RCC 7860 (cell line): ENCODE results near the gene SLC17A4.

Source experiments
- DNase-seq: peaks from one replicate; pipeline ENCODE4 v3.0.0-alpha.2; 2015; ENCODE audit warnings: low spot score
- FAIRE-seq: peaks from 2 replicates; lab custom pipeline; 2012; peaks lifted over from hg19 to GRCh38; lab: Jason Lieb, UNC

Gene SLC17A4

GRCh38 chr6:25794784-25795183 is 40.2 kb downstream of the SLC17A4 start:
- no peak for FAIRE-seq

GRCh38 chr6:25801436-25801835 is 46.9 kb downstream of the SLC17A4 start:
- FAIRE-seq (no peak), DNase-seq (no peak)

More at GRCh38 chr6:25794784-25795183, 40.2 kb downstream of the SLC17A4 start:
- DNase-seq = no peak

GRCh38 chr6:25804804-25805203 is 50.3 kb downstream of the SLC17A4 start:
- FAIRE-seq (no peak), DNase-seq (no peak)

GRCh38 chr6:25815194-25815593 is 60.7 kb downstream of the SLC17A4 start:
- FAIRE-seq = no peak

GRCh38 chr6:25816252-25816651 is 61.7 kb downstream of the SLC17A4 start:
- DNase-seq (no peak), FAIRE-seq (no peak)

More at GRCh38 chr6:25815194-25815593, 60.7 kb downstream of the SLC17A4 start:
- no peak for DNase-seq

GRCh38 chr6:25821341-25821740 is 66.8 kb downstream of the SLC17A4 start:
- DNase-seq (no peak), FAIRE-seq (no peak)

GRCh38 chr6:25829375-25829774 is 74.8 kb downstream of the SLC17A4 start:
- no peak for FAIRE-seq
- no peak for DNase-seq

- FAIRE-seq = no peak
- DNase-seq = no peak
These were observed 75.9 kb downstream of the SLC17A4 start for GRCh38 chr6:25830458-25830857.
